ENCODE measurements around the gene MYH11.

MYH11 gene

DNA sequence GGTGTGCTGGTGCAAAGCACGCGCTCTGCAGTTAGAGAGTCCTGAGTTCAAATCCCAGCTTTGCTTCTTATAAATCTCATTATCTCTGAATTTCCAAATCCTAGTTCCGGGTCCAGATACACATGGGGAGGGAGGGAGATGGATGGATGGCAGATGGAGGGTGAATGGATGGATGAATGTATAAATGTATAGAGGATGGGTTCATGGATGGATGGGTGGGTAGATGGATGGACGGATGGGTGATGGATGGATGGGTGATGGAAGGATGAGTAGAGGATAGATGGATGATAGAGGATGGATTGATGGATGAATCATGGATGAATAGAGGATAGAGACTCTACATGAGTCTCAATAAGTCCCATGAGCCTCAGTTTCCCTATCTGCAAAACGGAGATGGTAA, 89.9 kb downstream of the MYH11 start:
- no peak overlapping the region for H3K4me2 ChIP-seq (ENCODE audit: low read depth, low read length, poor library complexity, severe bottlenecking)
- H3K9me3 ChIP-seq (ENCODE audit: insufficient read depth, low read depth, low read length) = no peaks in the 10 kb centered on the region
- no peaks in the 10 kb centered on the region for H3K27me3 ChIP-seq (ENCODE audit: insufficient read depth, low read length, poor library complexity, severe bottlenecking)
- H3K9ac ChIP-seq (ENCODE audit: low read depth, low read length, poor library complexity, severe bottlenecking) = no peak overlapping the region
- no peak overlapping the region for H2AFZ ChIP-seq (ENCODE audit: low read length)
- peaks cover 4% of the 10 kb centered on the region for H3K4me1 ChIP-seq (ENCODE audit: insufficient read depth, low read length, poor library complexity, severe bottlenecking)
- no peaks in the 10 kb centered on the region for H4K20me1 ChIP-seq (ENCODE audit: insufficient read depth, low read length, poor library complexity, severe bottlenecking)
- H3K4me3 ChIP-seq (ENCODE audit: low read length, poor library complexity, severe bottlenecking) = no peak overlapping the region
- TF ChIP-seq, protein P1, sequence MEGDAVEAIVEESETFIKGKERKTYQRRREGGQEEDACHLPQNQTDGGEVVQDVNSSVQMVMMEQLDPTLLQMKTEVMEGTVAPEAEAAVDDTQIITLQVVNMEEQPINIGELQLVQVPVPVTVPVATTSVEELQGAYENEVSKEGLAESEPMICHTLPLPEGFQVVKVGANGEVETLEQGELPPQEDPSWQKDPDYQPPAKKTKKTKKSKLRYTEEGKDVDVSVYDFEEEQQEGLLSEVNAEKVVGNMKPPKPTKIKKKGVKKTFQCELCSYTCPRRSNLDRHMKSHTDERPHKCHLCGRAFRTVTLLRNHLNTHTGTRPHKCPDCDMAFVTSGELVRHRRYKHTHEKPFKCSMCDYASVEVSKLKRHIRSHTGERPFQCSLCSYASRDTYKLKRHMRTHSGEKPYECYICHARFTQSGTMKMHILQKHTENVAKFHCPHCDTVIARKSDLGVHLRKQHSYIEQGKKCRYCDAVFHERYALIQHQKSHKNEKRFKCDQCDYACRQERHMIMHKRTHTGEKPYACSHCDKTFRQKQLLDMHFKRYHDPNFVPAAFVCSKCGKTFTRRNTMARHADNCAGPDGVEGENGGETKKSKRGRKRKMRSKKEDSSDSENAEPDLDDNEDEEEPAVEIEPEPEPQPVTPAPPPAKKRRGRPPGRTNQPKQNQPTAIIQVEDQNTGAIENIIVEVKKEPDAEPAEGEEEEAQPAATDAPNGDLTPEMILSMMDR (conservative IDR thresholded peaks at IDR 0.05; ENCODE audit: low read length) = no peak
- no peak for TF ChIP-seq EZH2phosphoT487 (IDR thresholded peaks at IDR 0.05; ENCODE audit: borderline replicate concordance)
- H3F3A ChIP-seq (ENCODE audit: low read depth) = no peaks in the 10 kb centered on the region
- H3K36me3 ChIP-seq (ENCODE audit: insufficient read depth, low read length) = no peaks in the 10 kb centered on the region
- no peaks in the 10 kb centered on the region for H3K79me2 ChIP-seq (ENCODE audit: insufficient read depth, low read length)
- no peaks in the 10 kb centered on the region for H3K9me2 ChIP-seq (replicated peaks; ENCODE audit: low read depth, low read length)

GRCh38 chr16:15765880-15766279, 90.9 kb downstream of the MYH11 start:
- Histone ChIP-seq H3K9ac (ENCODE audit: low read depth, low read length, poor library complexity, severe bottlenecking) (no peak overlapping the region), H3K4me2 (ENCODE audit: low read depth, low read length, poor library complexity, severe bottlenecking) (peak overlapping the region; percentile 24), H3K4me3 (ENCODE audit: low read length, poor library complexity, severe bottlenecking) (no peak overlapping the region), H3K27me3 (ENCODE audit: insufficient read depth, low read length, poor library complexity, severe bottlenecking) (no peaks in the 10 kb centered on the region), H3F3A (ENCODE audit: low read depth) (no peaks in the 10 kb centered on the region), H3K79me2 (ENCODE audit: insufficient read depth, low read length) (no peaks in the 10 kb centered on the region), H2AFZ (ENCODE audit: low read length) (no peak overlapping the region), H3K36me3 (ENCODE audit: insufficient read depth, low read length) (no peaks in the 10 kb centered on the region), H3K9me2 (replicated peaks; ENCODE audit: low read depth, low read length) (no peaks in the 10 kb centered on the region), H3K4me1 (ENCODE audit: insufficient read depth, low read length, poor library complexity, severe bottlenecking) (peaks cover 4% of the 10 kb centered on the region), H3K9me3 (ENCODE audit: insufficient read depth, low read depth, low read length) (no peaks in the 10 kb centered on the region), H4K20me1 (ENCODE audit: insufficient read depth, low read length, poor library complexity, severe bottlenecking) (no peaks in the 10 kb centered on the region)
- TF ChIP-seq, protein P1 (conservative IDR thresholded peaks at IDR 0.05; ENCODE audit: low read length) = peak; percentile 65
- no peak for TF ChIP-seq EZH2phosphoT487 (IDR thresholded peaks at IDR 0.05; ENCODE audit: borderline replicate concordance)

- TF ChIP-seq, protein P1 (conservative IDR thresholded peaks at IDR 0.05; ENCODE audit: low read length) = no peak
- no peak for TF ChIP-seq EZH2phosphoT487 (IDR thresholded peaks at IDR 0.05; ENCODE audit: borderline replicate concordance)
- H3K4me1 ChIP-seq (ENCODE audit: insufficient read depth, low read length, poor library complexity, severe bottlenecking) = peaks cover 4% of the 10 kb centered on the region
- H4K20me1 ChIP-seq (ENCODE audit: insufficient read depth, low read length, poor library complexity, severe bottlenecking) = no peaks in the 10 kb centered on the region
- no peak overlapping the region for H3K9ac ChIP-seq (ENCODE audit: low read depth, low read length, poor library complexity, severe bottlenecking)
- no peak overlapping the region for H3K4me3 ChIP-seq (ENCODE audit: low read length, poor library complexity, severe bottlenecking)
- H3K9me2 ChIP-seq (replicated peaks; ENCODE audit: low read depth, low read length) = no peaks in the 10 kb centered on the region
- H3K27me3 ChIP-seq (ENCODE audit: insufficient read depth, low read length, poor library complexity, severe bottlenecking) = no peaks in the 10 kb centered on the region
- H3K4me2 ChIP-seq (ENCODE audit: low read depth, low read length, poor library complexity, severe bottlenecking) = no peak overlapping the region
- H3K79me2 ChIP-seq (ENCODE audit: insufficient read depth, low read length) = no peaks in the 10 kb centered on the region
- no peaks in the 10 kb centered on the region for H3F3A ChIP-seq (ENCODE audit: low read depth)
- H3K9me3 ChIP-seq (ENCODE audit: insufficient read depth, low read depth, low read length) = no peaks in the 10 kb centered on the region
- H3K36me3 ChIP-seq (ENCODE audit: insufficient read depth, low read length) = no peaks in the 10 kb centered on the region
- H2AFZ ChIP-seq (ENCODE audit: low read length) = no peak overlapping the region
Observed at GRCh38 chr16:15765116-15765515, 91.7 kb downstream of the MYH11 start.

All from Loucy (cell line).